HPDE6-E6E7 (cell line): Measurements from ENCODE around the gene CDYL2.

Source experiments
- DNase-seq: peaks from one replicate; pipeline ENCODE4 v3.0.0; 2011; ENCODE audit warnings: missing footprints; ENCODE audit errors: extremely low spot score

Gene CDYL2

DNA sequence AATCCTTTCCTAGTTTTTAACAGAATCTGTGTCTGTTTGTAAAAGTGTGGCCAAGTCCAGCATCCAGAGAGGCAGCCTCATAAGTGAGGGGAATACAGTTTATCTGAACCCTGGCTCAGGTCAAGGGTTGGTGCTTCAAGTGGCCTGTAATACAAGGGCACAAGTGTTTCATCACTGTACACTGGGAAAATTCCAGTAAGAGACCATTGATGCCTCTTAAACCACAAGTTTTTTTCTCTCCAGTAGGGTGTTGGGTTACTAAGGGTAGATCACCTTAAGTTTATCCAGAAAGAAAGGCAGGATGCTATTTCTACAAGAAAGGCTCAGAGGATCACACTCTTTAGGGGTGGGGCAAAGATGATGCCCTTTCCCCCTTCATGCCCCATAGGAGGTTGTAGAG is 96.7 kb downstream of the CDYL2 start:
- no peak for DNase-seq

DNA sequence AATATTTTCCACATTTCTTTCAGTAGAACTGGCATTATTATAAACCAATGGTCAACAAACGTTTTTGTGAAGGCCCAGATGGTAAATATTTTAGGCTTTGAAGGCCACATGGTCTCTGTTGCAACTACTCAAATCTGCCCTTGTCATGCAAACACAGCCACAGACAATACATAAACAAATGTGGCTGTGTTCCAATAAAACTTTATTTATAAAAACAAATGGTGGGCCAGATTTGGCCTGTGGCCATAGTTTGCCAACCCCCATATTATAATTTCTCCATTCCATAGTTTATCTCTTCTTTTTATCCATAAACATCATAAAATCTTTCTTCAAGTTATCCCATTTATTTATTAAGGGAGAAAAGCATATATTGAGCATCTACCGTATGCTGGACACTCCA is 98.8 kb downstream of the CDYL2 start:
- DNase-seq, result no peak

DNA sequence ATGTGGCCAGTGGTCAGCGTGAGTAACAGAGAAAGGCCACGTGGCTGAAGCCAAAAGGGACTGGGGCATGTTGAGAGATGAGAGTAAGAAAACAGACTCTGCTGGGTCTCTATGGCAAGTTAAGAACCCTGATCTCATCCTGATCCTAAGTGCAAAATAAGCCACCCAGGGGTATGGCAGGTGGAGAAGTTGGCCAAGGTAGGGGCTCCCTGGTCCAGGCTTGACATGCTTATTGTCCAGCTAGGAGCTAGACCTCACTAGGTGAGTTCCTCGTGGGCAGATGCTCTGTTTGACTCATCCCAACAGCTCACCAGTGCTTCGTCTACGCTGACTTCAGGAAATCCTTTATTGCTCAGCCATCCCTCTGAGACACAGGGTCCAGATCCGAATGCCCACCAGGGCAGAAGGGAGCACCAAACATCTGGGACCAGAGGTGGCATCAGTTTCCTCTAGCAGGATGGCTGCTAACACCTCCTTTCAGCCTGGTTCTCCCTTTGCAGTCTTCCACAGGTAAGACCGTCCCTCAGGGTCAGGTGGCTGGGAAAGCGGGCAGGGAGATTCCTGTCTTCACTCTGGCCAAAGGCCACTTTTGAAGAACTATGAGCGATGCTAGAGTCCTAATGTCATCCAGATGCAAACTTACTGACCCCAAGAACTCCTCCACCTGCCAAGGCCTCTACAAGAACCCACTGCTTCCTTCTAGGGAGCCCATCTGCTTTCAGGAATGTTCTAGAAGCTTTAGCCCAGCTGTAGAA is 99.5 kb downstream of the CDYL2 start:
- no peak for DNase-seq

DNA sequence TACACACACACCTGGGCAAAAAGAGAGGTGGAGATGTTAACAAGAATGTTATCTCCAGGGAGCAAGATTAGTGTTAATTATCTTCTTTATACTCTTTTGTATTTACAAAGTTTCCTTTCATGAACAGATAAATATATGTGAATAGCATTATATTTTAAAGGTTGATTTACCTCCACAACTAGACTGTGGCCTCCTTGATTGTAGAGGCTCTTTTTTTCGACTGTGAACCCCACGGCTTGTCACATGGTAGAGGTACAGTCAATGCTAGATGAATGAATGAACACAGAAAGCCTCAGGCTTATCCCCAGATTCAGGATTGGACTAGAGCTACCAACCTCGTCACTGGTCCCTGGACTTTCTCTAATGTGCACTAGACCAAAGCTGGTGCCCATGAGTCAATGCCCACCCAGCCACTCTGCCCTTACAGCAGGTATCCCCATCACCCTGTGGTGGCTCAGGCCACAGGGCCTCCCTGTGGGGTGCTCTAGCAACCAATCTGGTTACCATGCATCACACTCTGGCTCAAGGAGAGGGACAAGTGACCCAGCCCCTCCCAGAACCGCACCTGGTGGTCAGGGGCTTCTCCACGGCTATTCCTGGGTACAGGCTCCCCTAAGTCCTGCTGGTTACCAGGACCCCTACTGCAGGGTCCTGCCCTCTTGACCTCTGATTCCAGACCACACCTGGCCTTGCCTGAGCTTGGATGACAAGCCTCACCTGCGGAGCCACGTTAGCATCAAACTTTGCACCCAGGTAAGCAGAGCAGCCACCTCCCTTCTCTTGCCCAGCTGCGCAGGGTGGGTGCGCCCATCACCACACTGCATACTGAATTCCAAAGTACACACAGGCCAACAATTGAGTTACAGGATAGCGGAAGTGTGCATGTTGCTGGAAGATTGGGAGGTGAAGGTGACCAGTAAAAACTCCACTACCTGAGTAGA is 101.0 kb downstream of the CDYL2 start:
- DNase-seq, result no peak

DNA sequence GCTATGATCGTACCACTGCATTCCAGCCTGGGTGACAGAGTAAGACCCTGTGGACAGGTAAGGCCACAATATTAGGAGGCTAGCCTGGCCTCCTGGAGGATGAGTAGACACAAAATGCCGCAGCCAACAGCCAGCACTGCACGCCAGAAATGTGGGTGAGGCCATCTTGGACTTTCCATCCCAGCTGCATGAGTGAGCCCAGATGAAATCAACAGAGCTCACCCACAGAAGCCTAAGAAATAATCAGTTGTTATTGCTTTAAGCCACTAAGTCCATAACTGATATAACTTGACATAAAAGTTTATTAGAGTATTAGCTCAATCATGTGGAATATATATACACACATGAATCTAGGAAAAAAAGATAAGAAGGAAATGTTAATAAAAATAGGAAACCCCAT is 101.7 kb downstream of the CDYL2 start:
- no peak for DNase-seq

DNA sequence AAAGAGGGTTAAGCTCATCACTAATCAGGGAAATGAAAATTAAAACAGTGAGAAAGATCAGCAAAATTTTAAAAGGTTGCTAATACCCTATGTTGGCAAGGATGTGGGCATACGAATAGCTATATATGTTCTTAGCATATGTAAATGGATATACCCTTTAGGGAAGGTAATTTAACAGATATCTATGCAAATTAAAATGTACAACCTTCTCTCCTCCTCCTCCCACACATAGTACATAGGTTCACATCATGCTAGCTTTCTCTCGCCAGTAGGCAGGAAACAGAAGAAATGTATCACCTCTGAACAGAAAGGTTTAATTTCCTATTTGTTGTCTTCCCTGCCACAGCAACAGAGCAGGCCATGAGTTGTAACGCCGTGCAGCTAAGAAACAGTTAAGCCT is 103.8 kb downstream of the CDYL2 start:
- no peak for DNase-seq

DNA sequence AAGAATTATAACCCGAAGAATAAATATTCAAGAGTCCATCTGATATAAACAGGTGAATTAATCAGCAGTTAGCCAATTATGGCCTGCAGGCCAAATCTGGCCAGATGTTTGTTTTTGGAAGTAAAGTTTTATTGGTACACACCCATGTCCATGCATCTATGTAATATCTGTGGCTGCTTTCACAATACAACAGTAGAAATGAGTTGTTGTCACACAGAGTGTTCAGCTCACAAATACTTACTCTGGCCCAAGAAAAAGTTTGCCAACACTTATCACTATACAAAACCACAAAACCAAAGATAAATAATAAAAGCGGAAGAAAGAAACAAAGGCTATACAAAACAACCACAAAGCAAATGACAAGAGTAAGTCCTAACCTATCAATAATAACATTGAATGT is 109.4 kb downstream of the CDYL2 start:
- DNase-seq, result no peak

DNA sequence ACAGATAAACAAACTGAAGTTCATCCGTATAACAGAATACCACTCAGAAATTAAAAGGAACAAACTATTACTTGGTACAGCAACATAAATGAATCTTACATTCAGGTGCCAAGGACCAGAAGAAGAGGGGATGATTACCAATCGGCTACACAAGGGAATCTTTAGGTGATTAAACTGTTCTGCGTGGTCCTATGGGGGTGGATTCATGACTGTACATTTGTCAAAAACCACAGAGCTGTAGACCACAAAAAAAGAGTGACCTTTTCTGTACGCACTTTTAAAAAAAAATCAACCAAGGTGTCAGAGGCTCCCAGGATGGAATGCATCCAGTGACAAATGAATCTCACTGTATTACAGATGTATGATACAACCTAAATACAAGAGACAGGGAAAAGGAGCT is 110.8 kb downstream of the CDYL2 start:
- no peak for DNase-seq

DNA sequence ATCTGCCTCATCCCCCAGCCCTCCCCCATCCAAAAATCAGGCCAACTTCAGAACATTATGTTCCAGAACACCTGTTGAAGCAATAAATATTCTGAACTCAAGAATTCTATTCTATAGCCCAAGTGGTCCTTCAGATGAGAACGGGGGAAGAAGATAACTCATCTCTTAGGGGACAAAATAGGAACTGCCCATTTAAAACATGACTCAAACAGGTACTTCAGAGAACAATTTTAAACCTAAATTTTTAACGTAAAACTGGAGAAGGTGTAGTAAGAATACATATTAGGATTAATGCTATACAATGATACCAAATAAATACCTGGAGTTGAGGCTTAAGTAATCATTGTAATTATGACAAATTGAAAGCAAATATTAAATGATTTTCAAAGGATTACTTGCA is 112.1 kb downstream of the CDYL2 start:
- DNase-seq, result no peak

DNA sequence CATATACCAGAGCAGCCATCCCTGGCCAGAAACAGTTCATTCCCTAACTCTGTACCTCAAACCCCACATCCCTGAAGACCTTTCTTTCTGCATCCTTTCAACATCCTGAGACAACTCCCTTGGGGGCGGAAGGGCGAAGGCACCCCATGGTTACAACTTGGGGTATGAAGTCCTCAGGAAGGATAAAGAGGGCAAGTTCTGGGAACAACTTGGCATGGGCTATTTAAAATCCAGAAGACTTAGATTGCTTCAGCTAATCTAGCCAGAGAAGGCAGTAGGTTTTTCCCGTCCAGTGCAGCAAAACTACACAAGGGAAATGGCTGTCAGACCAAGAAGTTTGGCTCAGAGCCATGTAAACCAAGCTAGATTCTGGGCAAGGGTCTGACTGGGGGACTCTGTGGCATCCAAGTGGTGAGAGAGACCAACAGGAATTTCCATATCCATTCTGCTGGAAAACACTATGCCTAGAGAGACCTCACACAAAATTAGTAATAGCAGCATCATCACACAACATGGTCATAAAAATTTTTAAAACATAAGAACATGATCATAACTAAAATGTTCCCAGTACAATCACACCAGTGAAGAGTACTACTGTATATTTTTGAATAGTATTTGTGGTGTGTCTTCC is 113.2 kb downstream of the CDYL2 start:
- no peak for DNase-seq

DNA sequence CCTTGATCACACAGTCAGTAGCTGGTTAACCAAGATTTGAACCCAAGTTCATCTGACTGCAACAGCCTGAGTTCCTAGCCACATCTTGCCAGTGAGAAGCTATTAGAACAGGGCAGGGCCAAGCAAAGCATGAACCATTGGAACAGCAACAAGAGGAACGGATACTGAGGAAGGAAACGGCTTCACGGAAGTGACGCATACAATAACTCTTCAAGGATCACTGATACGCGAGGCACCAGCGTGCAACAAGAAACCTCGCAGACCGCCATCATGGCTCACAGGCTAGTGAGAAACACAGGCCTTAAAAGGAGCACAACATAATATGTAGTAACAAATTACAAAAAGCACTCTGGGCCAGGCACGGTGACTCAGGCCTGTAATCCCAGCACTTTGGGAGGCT is 114.9 kb downstream of the CDYL2 start:
- no peak for DNase-seq

DNA sequence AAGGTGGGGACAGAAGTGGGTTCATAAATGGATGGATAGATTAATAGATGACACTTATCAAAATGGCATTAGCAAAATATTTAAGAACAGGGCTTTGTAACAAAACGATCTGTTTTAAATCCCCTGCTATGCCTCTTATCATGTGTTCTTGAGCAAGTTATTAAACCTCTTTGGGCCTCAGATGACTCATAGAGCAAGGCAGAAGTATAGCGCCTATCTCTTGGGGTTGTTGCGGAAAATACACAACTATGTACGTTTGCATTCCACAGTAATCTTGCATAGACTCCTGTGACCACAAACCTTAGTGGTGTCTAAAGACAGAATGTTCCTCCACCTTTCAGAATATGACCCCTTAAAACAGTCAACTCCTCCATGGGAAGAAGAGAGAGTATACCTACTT is 116.8 kb downstream of the CDYL2 start:
- no peak for DNase-seq

DNA sequence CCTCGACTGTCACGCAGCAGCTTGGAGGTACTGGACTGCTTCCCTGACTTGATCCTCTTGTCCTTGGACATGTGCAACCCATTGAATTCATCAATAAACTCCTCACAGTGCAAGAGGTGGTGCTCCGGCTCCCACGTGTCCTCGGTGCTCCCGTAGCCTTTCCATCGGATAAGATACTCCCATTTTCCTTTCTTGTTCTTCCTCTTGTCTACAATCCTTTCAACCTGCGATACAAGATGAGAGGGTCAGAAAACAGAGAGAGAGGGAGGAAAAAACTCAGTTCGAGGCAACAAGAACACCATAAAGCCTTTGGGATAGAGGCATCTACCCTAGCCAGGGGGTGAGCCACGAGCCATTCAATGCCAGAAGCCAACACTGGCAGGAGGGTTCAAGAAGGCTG is 119.5 kb downstream of the CDYL2 start:
- DNase-seq, result no peak

DNA sequence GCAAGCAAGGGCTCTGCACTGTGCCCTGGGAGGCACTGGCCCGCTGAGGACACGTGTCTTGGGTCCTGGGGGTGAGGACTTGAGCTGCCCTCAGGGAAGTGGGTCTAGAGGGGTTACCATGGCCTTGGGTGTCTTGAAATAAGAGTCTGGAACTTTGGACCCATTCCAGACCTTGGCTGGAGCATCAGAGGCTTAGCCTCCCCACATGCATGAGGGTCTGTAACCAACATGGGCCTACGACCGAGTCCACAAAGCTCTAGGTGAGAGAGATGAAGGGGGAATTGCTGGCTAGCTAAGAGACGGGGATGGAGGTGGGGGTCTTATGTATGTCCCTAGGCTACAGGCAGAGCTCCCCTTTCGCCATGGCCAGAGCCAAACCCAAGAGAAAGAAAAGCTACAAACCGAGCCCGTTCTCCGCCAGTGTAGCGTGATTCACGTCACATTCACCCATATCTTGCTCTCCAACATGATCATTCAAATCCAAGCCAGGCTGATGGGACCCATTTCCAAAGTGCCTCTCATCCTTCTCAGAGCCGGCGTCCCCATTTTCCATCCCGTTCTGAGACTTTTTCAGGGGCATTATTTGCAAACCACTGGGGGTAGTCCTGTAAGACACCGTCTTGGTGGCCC is 120.1 kb downstream of the CDYL2 start:
- no peak for DNase-seq

DNA sequence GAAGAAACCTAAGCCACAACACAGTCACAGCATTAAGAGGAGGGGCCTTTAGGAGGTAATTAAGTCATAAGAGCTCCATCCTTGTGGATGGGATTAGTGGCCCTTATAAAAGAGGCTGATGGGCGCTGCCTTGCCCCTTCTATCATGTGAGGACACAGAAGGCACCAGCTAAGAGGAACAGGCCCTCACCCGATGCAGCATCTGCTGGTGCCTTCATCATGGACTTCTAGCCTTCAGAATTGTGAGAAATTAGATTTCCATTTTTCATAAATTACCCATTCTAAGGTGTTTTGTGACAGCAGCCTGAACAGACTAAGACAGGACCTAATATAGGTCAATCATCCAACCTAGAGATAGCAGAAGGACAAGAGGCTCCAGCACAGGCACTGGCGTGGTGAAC is 120.8 kb downstream of the CDYL2 start:
- DNase-seq, result no peak

DNA sequence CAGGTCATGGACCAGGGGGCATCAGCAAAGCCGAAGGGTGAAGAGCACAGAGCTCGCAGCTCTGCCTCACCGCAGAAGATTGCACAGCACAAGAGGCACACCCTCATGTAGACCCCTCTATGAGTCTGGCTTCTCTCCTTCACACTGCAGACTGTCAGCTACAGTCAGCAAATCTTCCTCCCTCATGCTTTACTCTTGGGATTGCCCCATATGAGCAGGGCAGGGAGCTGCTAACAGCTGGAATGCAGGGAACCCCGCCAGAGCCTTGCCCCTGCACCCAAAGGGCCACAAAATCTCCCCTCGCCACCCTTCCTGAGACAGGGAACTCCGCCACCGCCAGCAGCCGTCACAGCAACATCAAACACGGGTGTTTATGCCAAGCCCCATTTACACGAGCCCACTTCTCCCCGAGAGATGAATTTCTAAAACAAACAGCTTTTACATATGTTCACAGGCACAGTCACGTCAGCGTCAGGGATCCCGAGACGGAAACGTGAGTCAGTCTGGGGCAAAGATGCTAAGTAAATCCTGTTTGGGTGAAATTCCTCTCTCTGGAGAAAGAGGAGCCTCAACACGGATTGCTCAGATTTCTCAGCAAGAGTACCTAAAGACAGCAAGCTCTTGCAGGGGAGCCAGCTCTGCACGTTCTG is 121.9 kb downstream of the CDYL2 start:
- DNase-seq, result no peak

DNA sequence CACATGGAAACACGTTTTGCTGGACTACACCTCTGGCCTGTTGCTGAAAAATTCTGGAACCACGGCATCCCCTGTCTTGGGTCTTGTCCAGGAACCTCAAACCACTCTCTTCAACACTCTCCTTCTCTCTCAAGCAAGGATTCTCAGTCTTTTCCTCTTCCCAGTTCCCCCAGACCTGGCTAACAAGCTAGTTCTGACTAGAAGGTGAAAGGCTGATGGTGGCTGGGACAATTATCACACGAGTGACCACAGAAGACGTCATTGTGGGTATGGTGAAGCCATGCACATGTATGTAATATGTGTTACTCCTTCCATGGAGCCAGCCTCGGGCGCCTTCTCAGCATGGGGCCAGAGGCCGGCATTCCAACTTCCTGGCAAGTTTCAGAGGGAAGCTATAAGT is 123.0 kb downstream of the CDYL2 start:
- DNase-seq, result no peak

DNA sequence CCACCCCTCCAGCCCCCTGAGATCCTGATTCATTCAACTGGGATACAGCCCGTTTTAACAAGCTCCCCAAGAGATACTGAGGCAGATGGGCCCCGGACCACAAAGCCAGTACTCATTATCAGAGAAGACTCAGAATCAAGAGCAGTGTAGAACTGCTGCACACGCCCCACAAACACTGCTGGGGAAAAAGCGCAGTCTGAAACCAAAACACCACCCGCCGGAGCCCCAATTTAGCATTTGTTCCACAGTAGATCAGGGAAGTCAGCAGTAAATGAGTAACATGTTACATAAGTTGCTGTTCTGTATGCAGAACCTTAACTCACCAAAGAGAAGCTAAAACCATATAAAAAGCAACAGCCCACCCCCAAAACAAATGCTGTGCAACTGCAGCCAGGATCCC is 123.6 kb downstream of the CDYL2 start:
- DNase-seq, result no peak

DNA sequence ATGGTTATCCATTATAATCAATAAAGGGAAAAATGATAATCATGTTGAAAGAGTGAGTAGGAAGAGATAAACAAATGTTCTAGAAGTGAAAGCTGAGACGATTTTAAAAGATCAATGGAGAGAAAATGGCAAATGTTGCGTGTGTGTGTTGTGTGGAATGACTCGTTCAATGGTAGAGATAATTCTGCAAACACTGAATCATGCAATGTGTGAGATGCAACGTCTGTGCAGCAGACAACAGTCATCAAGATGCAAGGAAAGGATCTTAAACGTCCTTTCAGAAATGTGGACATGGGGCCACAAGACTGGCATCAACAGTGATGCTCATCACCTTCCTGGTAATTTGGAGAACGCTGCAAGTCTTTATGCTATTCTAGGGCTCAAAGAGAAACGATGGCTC is 124.4 kb downstream of the CDYL2 start:
- no peak for DNase-seq

DNA sequence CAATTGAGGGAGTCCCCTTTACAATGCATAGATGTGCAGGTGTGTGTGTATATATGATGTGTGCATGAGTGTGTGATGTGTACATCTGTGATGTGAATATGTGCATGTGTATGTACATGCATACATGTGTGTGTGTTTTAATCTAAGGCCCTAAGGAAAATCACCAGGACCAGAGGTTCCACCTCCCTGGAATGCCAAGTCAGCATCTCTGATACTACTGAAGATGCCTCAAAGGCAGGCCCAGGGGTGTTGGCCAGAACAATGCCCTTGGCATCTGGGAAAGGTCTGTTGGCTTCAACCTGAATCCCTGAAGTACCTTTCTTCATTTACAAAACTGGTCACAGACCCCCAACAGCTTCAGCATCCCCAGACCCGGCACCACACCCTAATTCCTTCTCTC is 129.5 kb downstream of the CDYL2 start:
- no peak for DNase-seq

DNA sequence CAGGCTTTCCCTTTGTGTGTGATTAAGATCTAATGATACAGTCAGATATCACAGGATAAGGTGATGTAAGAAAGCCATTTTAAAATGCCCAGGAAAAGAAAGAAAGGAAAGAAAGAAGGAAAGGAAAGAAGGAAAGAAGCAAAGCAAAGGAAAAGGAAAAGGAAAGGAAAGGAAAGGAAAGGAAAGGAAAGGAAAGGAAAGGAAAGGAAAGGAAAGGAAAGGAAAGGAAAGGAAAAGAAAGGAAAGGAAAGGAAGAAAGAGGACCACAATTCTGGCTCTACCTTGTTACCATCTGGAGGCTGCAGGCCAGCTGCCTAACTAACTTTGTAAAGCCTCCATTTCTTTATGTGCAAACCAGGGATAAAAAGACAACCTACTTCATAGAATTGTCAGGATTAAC is 132.0 kb downstream of the CDYL2 start:
- no peak for DNase-seq
